GM23338 (cell line): ENCODE measurements around the gene ACHE.
"Not testable (repeated sequence)": the region's sequence is repeated elsewhere in the genome, so short reads cannot be mapped to it uniquely, and the experiment has no call there.

Experiments used
- CREB1 ChIP-seq: fragments of 250-450 bp; sonication (Bioruptor Pico); IDR thresholded peaks from 2 replicates; pipeline ENCODE4 v1.5.0; 2020; ENCODE audit warnings: low read depth, mild to moderate bottlenecking, moderate library complexity
- EZH2 ChIP-seq: fragments of 200-600 bp; sonication (generic); IDR thresholded peaks from one replicate; pipeline ENCODE4 v1.8.0; 2017; ENCODE audit warnings: antibody characterized with exemption, mild to moderate bottlenecking, low read depth; ENCODE audit not compliant: unreplicated experiment
- EZH2phosphoT487 ChIP-seq: fragments of 200-600 bp; sonication (generic); IDR thresholded peaks from one replicate; pipeline ENCODE4 v1.8.1; 2018; ENCODE audit warnings: antibody characterized with exemption; ENCODE audit not compliant: unreplicated experiment
- ZNF331 ChIP-seq: fragments of 250-450 bp; sonication (Bioruptor Pico); IDR thresholded peaks from 2 replicates; pipeline ENCODE4 v1.5.0; 2020; ENCODE audit warnings: low read depth, mild to moderate bottlenecking, moderate library complexity
- TF ChIP-seq, protein P1 (sequence below), 2 experiments: fragments of 200-600 bp in 1 of 2; sonication (generic) in 1 of 2; conservative IDR thresholded peaks; 2 replicates each; pipeline versions ENCODE4 v1.5.1 to v1.6.1; 2016 to 2017; ENCODE audit warnings: antibody characterized with exemption in 2 of 2, low read depth in 2 of 2, mild to moderate bottlenecking in 2 of 2, moderate library complexity in 1 of 2
- TF ChIP-seq, protein P2 (sequence below): IDR thresholded peaks from one replicate; pipeline ENCODE4 v1.6.1; 2018; ENCODE audit warnings: antibody characterized with exemption; ENCODE audit not compliant: unreplicated experiment

DNA sequence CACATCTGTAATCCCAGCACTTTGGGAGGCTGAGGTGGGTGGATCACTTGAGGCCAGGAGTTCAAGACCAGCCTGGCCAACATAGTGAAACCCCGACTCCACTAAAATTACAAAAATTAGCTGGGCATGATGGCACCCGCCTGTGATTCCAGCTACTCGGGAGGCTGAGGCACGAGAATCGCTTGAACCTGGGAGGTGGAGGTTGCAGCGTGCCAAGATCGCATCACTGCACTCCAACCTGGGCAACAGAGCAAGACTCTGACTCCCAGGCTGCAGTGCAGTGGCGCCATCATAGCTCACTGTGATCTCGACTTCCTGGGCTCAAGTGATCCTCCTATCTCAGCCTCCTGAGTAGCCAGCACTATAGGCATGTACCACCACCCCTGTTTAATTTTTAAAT, 40.8 kb downstream of the ACHE start:
- not testable (repeated sequence) for TF ChIP-seq EZH2phosphoT487; EZH2; CREB1 (CRISPR knock-in tag); ZNF331
- TF ChIP-seq, protein P1, sequence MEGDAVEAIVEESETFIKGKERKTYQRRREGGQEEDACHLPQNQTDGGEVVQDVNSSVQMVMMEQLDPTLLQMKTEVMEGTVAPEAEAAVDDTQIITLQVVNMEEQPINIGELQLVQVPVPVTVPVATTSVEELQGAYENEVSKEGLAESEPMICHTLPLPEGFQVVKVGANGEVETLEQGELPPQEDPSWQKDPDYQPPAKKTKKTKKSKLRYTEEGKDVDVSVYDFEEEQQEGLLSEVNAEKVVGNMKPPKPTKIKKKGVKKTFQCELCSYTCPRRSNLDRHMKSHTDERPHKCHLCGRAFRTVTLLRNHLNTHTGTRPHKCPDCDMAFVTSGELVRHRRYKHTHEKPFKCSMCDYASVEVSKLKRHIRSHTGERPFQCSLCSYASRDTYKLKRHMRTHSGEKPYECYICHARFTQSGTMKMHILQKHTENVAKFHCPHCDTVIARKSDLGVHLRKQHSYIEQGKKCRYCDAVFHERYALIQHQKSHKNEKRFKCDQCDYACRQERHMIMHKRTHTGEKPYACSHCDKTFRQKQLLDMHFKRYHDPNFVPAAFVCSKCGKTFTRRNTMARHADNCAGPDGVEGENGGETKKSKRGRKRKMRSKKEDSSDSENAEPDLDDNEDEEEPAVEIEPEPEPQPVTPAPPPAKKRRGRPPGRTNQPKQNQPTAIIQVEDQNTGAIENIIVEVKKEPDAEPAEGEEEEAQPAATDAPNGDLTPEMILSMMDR (conservative IDR thresholded peaks at IDR 0.05; ENCODE audit: low read depth in 2 of 2): not testable (repeated sequence)
- TF ChIP-seq, protein P2, sequence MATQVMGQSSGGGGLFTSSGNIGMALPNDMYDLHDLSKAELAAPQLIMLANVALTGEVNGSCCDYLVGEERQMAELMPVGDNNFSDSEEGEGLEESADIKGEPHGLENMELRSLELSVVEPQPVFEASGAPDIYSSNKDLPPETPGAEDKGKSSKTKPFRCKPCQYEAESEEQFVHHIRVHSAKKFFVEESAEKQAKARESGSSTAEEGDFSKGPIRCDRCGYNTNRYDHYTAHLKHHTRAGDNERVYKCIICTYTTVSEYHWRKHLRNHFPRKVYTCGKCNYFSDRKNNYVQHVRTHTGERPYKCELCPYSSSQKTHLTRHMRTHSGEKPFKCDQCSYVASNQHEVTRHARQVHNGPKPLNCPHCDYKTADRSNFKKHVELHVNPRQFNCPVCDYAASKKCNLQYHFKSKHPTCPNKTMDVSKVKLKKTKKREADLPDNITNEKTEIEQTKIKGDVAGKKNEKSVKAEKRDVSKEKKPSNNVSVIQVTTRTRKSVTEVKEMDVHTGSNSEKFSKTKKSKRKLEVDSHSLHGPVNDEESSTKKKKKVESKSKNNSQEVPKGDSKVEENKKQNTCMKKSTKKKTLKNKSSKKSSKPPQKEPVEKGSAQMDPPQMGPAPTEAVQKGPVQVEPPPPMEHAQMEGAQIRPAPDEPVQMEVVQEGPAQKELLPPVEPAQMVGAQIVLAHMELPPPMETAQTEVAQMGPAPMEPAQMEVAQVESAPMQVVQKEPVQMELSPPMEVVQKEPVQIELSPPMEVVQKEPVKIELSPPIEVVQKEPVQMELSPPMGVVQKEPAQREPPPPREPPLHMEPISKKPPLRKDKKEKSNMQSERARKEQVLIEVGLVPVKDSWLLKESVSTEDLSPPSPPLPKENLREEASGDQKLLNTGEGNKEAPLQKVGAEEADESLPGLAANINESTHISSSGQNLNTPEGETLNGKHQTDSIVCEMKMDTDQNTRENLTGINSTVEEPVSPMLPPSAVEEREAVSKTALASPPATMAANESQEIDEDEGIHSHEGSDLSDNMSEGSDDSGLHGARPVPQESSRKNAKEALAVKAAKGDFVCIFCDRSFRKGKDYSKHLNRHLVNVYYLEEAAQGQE: not testable (repeated sequence)
